GM13977 (cell line): ENCODE results near the gene CSMD2.

Source experiments
- DNase-seq: peaks from one replicate; pipeline ENCODE4 v3.0.0; 2012; ENCODE audit warnings: low spot score
- in situ Hi-C: fragments of 300-500 bp; cut with MboI; formaldehyde crosslinking; loops from one replicate; pipeline ENCODE4 v1.12.0; 2022; ENCODE audit warnings: low sequenced_read_pairs, low pct_unique_long_range_greater_than_20kb, mixed read lengths, inconsistent platforms; ENCODE audit not compliant: unreplicated experiment
- TF ChIP-seq, protein P1 (sequence below): IDR thresholded peaks from 2 replicates; pipeline ENCODE4 v1.5.1; 2012; ENCODE audit warnings: mild to moderate bottlenecking, control low read depth; ENCODE audit not compliant: insufficient read depth; ENCODE audit errors: extremely low read depth, missing control alignments

CSMD2 gene

DNA sequence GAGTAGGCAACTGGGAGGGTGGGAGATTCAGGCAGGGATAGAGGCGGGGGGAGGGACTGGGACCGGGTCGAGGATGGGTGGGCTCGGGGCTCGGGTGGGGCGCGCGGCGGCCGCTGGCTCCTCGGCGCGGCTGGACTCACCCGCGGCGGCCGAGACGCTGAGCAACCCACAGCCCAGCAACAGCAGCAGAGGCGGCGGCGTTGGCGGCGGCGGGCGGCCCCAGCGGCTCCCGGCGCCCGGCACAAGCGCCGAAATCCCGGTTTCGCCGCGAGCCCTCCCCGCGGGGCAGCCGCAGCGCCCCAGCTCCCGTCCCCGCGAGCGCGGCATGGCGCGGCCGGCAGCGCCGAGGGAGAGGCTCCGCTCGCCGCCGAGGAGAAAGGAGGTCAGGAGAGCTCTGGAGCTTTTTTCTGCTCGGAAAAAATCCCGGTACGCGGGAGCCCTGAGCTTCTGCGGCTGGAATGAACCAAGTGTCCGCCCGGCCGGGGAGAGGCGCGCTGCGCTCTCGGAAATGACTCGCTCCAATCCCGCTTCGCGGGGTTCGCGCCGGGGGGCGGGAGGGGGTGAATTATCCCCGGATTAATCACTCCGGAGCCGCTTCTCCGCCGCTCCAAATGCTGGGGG is at the start of gene CSMD2:
TSS of gene CSMD2 (minus strand) at position 460 of the 621 bp plus-strand sequence. CDS start at position 327, 133 bp downstream.
- TF ChIP-seq, protein P1, sequence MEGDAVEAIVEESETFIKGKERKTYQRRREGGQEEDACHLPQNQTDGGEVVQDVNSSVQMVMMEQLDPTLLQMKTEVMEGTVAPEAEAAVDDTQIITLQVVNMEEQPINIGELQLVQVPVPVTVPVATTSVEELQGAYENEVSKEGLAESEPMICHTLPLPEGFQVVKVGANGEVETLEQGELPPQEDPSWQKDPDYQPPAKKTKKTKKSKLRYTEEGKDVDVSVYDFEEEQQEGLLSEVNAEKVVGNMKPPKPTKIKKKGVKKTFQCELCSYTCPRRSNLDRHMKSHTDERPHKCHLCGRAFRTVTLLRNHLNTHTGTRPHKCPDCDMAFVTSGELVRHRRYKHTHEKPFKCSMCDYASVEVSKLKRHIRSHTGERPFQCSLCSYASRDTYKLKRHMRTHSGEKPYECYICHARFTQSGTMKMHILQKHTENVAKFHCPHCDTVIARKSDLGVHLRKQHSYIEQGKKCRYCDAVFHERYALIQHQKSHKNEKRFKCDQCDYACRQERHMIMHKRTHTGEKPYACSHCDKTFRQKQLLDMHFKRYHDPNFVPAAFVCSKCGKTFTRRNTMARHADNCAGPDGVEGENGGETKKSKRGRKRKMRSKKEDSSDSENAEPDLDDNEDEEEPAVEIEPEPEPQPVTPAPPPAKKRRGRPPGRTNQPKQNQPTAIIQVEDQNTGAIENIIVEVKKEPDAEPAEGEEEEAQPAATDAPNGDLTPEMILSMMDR: no peak
- in situ Hi-C loops: no loop called here
- no peak for DNase-seq

DNA sequence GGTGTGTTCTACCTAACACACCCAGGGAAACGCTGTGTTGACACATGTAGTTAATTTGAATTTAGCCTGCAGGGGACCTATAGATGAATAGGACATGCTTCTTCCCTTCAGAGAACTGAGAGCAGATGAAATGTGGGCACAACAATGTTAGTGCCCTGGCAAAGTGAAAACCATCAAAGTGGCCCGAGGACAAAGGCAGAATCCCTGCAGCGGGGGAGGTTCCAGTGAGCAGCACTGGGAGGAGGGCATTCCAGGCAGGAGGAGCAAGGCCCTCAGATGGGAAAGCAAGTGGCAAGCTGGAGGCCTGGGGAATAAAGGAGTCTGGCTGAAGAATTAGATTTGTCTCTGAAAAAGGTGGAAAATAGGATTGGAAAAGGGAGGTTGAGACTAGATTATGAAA is 48.9 kb upstream of the CSMD2 start:
- TF ChIP-seq, protein P1: no peak
- DNase-seq: no peak
- in situ Hi-C loops: no loop called here

DNA sequence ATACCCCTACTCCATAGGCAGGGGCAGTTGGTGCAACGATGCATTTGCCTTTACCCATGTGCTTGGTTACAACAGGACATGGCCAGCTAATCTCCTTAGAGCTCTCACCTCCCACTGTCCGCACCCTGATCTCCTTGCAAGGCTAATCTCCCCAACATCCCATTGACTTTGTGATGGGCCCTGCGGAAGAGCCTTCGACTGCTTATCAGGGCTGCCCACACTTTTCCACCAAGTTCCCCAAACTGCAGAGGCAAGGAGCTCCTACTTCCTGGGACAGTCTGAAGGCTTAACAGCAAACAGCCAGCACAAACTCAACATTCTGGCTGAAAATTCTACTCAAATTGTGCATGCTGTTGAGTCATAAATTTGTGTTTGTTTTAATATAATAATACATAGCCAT is 47.6 kb upstream of the CSMD2 start:
- in situ Hi-C loops: no loop called here
- TF ChIP-seq, protein P1: no peak
- DNase-seq: no peak

DNA sequence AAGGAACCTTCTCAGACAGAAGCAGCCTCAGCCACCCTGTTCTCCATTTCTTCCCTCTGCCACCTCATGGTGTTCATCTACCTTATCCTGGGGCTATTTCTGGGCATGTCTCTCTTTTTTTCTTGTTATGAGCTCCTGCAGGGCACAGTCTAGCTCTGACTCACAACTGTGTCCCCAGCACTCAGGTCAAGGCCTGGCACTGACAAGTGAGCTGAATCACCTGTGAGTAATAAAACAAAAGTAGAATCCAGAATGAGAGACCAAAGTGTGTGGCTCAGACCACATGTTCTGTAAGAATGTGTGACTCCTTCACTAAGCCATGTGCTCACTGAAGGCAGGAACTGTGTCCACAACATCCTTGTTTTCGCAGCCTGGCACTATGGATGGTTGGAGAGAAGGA is 34.9 kb upstream of the CSMD2 start:
- in situ Hi-C loops: no loop called here
- TF ChIP-seq, protein P1: no peak
- DNase-seq: no peak

DNA sequence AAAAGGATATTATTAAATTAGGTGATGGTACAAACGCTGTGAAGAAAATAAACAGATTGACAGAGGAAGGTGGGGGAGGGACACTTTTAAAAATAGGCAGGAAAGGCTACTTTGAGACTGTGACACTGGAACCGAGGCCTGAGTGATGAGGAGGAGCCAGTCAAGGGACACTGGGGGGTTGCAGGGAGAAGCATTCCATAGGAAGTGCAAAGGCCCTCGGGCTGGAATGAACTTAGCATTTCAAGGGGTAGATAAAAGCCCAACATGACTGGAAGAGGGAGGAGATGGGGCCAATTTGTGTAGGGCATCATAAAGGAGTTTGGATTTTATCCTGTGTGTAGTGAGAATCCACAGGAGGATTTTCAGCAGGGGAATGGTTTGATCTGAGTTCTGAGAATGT is 27.6 kb upstream of the CSMD2 start:
- no peak for DNase-seq
- TF ChIP-seq, protein P1: no peak
- in situ Hi-C loops: no loop called here

DNA sequence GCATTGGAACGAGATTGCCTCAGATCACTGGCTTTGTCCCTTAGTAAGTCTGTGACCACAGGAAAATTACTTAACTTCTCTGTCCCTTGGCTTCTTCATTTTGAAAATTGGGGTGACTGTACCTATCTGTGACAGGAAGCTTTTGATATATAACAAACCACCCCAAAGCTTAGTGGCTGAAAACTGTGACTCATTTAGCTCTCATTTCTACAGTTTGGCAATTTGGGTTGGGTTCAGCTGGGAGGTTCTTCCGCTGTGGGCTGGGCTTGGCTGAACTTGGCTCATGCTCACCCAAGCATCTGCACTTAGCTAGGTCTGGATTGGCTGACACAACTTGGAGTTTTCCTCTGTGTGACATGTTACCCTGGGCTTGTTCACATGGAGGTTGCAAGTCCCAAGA is 25.7 kb upstream of the CSMD2 start:
- DNase-seq: no peak
- in situ Hi-C loops: no loop called here
- TF ChIP-seq, protein P1: no peak
